ENCODE results near the gene RRM2. TPM values are rescaled to one million over a fixed set of nuclear protein-coding genes. Genes with fewer than 3 reads are reported as not detected.

Gene RRM2
- total RNA-seq, 1 experiment from 2014 or later, result 22.6 TPM

- no peak overlapping the region for H3K9ac ChIP-seq (ENCODE audit: low read length)
- DNase-seq, result peak; percentile 52
- no peak overlapping the region for H3K4me2 ChIP-seq (ENCODE audit: low read depth, low read length, poor library complexity, severe bottlenecking)
- no peaks in the 10 kb centered on the region for H3K79me2 ChIP-seq (ENCODE audit: low read length)
- no peaks in the 10 kb centered on the region for H3K27me3 ChIP-seq (ENCODE audit: low read length)
- no peaks in the 10 kb centered on the region for H3K9me2 ChIP-seq (replicated peaks; ENCODE audit: insufficient read depth, low read length)
- no peak overlapping the region for H2AFZ ChIP-seq (ENCODE audit: low read length)
- H3K9me3 ChIP-seq (ENCODE audit: low read length), result no peaks in the 10 kb centered on the region
- no peaks in the 10 kb centered on the region for H3K4me1 ChIP-seq (ENCODE audit: low read length)
- H3K4me3 ChIP-seq (ENCODE audit: low read length), result no peak overlapping the region
- no peaks in the 10 kb centered on the region for H3K36me3 ChIP-seq (ENCODE audit: insufficient read depth, low read length)
- no peaks in the 10 kb centered on the region for H4K20me1 ChIP-seq (ENCODE audit: insufficient read depth, low read depth, low read length)
- no peak overlapping the region for H3K27ac ChIP-seq (ENCODE audit: low read length)
Observed at GRCh38 chr2:10137053-10137843, 14.7 kb downstream of the RRM2 start.

GRCh38 chr2:10139536-10139935 lies 17.0 kb downstream of the RRM2 start:
- H3K9ac ChIP-seq (ENCODE audit: low read length), result no peak overlapping the region
- no peak overlapping the region for H2AFZ ChIP-seq (ENCODE audit: low read length)
- no peaks in the 10 kb centered on the region for H3K9me3 ChIP-seq (ENCODE audit: low read length)
- no peak overlapping the region for H3K27ac ChIP-seq (ENCODE audit: low read length)
- H3K27me3 ChIP-seq (ENCODE audit: low read length), result no peaks in the 10 kb centered on the region
- DNase-seq, result no peak
- H3K4me3 ChIP-seq (ENCODE audit: low read length), result no peak overlapping the region
- H3K4me1 ChIP-seq (ENCODE audit: low read length), result no peaks in the 10 kb centered on the region
- H3K79me2 ChIP-seq (ENCODE audit: low read length), result no peaks in the 10 kb centered on the region
- no peaks in the 10 kb centered on the region for H3K9me2 ChIP-seq (replicated peaks; ENCODE audit: insufficient read depth, low read length)
- no peak overlapping the region for H3K4me2 ChIP-seq (ENCODE audit: low read depth, low read length, poor library complexity, severe bottlenecking)
- H3K36me3 ChIP-seq (ENCODE audit: insufficient read depth, low read length), result no peaks in the 10 kb centered on the region
- no peaks in the 10 kb centered on the region for H4K20me1 ChIP-seq (ENCODE audit: insufficient read depth, low read depth, low read length)

- no peaks in the 10 kb centered on the region for H3K9me2 ChIP-seq (replicated peaks; ENCODE audit: insufficient read depth, low read length)
- no peaks in the 10 kb centered on the region for H3K27me3 ChIP-seq (ENCODE audit: low read length)
- no peaks in the 10 kb centered on the region for H3K9me3 ChIP-seq (ENCODE audit: low read length)
- H3K9ac ChIP-seq (ENCODE audit: low read length), result no peak overlapping the region
- H3K27ac ChIP-seq (ENCODE audit: low read length), result no peak overlapping the region
- no peaks in the 10 kb centered on the region for H3K79me2 ChIP-seq (ENCODE audit: low read length)
- no peaks in the 10 kb centered on the region for H3K4me1 ChIP-seq (ENCODE audit: low read length)
- H3K36me3 ChIP-seq (ENCODE audit: insufficient read depth, low read length), result no peaks in the 10 kb centered on the region
- no peaks in the 10 kb centered on the region for H4K20me1 ChIP-seq (ENCODE audit: insufficient read depth, low read depth, low read length)
- no peak for DNase-seq
- no peak overlapping the region for H3K4me2 ChIP-seq (ENCODE audit: low read depth, low read length, poor library complexity, severe bottlenecking)
- no peak overlapping the region for H3K4me3 ChIP-seq (ENCODE audit: low read length)
- no peak overlapping the region for H2AFZ ChIP-seq (ENCODE audit: low read length)
Observed at GRCh38 chr2:10140841-10141610, 18.5 kb downstream of the RRM2 start.

- Histone ChIP-seq H3K27ac (ENCODE audit: low read length) (no peak overlapping the region), H3K4me2 (ENCODE audit: low read depth, low read length, poor library complexity, severe bottlenecking) (no peak overlapping the region), H4K20me1 (ENCODE audit: insufficient read depth, low read depth, low read length) (no peaks in the 10 kb centered on the region), H3K9ac (ENCODE audit: low read length) (no peak overlapping the region), H3K4me1 (ENCODE audit: low read length) (no peaks in the 10 kb centered on the region), H3K9me2 (replicated peaks; ENCODE audit: insufficient read depth, low read length) (no peaks in the 10 kb centered on the region), H3K9me3 (ENCODE audit: low read length) (no peaks in the 10 kb centered on the region), H3K79me2 (ENCODE audit: low read length) (no peaks in the 10 kb centered on the region), H3K27me3 (ENCODE audit: low read length) (no peaks in the 10 kb centered on the region), H2AFZ (ENCODE audit: low read length) (no peak overlapping the region), H3K36me3 (ENCODE audit: insufficient read depth, low read length) (no peaks in the 10 kb centered on the region), H3K4me3 (ENCODE audit: low read length) (no peak overlapping the region)
- peak; percentile 72 for DNase-seq
Observed at GRCh38 chr2:10141736-10142639, 19.4 kb downstream of the RRM2 start.

GRCh38 chr2:10142640-10142965 lies 20.1 kb downstream of the RRM2 start:
- no peaks in the 10 kb centered on the region for H3K36me3 ChIP-seq (ENCODE audit: insufficient read depth, low read length)
- H3K9ac ChIP-seq (ENCODE audit: low read length), result no peak overlapping the region
- no peaks in the 10 kb centered on the region for H3K9me3 ChIP-seq (ENCODE audit: low read length)
- no peak overlapping the region for H3K4me3 ChIP-seq (ENCODE audit: low read length)
- H4K20me1 ChIP-seq (ENCODE audit: insufficient read depth, low read depth, low read length), result no peaks in the 10 kb centered on the region
- H3K4me2 ChIP-seq (ENCODE audit: low read depth, low read length, poor library complexity, severe bottlenecking), result no peak overlapping the region
- H3K27ac ChIP-seq (ENCODE audit: low read length), result no peak overlapping the region
- H2AFZ ChIP-seq (ENCODE audit: low read length), result no peak overlapping the region
- no peak for DNase-seq
- no peaks in the 10 kb centered on the region for H3K79me2 ChIP-seq (ENCODE audit: low read length)
- no peaks in the 10 kb centered on the region for H3K9me2 ChIP-seq (replicated peaks; ENCODE audit: insufficient read depth, low read length)
- H3K4me1 ChIP-seq (ENCODE audit: low read length), result no peaks in the 10 kb centered on the region
- H3K27me3 ChIP-seq (ENCODE audit: low read length), result no peaks in the 10 kb centered on the region

- Histone ChIP-seq H4K20me1 (ENCODE audit: insufficient read depth, low read depth, low read length) (no peaks in the 10 kb centered on the region), H3K4me3 (ENCODE audit: low read length) (no peak overlapping the region), H3K79me2 (ENCODE audit: low read length) (no peaks in the 10 kb centered on the region), H3K27me3 (ENCODE audit: low read length) (no peaks in the 10 kb centered on the region), H3K9me2 (replicated peaks; ENCODE audit: insufficient read depth, low read length) (no peaks in the 10 kb centered on the region), H3K4me2 (ENCODE audit: low read depth, low read length, poor library complexity, severe bottlenecking) (no peak overlapping the region), H2AFZ (ENCODE audit: low read length) (no peak overlapping the region), H3K9ac (ENCODE audit: low read length) (no peak overlapping the region), H3K27ac (ENCODE audit: low read length) (no peak overlapping the region), H3K36me3 (ENCODE audit: insufficient read depth, low read length) (no peaks in the 10 kb centered on the region), H3K9me3 (ENCODE audit: low read length) (no peaks in the 10 kb centered on the region), H3K4me1 (ENCODE audit: low read length) (no peaks in the 10 kb centered on the region)
- DNase-seq, result no peak
Observed at GRCh38 chr2:10144771-10145518, 22.4 kb downstream of the RRM2 start.

GRCh38 chr2:10145519-10146357 lies 23.2 kb downstream of the RRM2 start:
- Histone ChIP-seq H3K36me3 (ENCODE audit: insufficient read depth, low read length) (no peaks in the 10 kb centered on the region), H3K27me3 (ENCODE audit: low read length) (no peaks in the 10 kb centered on the region), H3K4me2 (ENCODE audit: low read depth, low read length, poor library complexity, severe bottlenecking) (no peak overlapping the region), H2AFZ (ENCODE audit: low read length) (no peak overlapping the region), H3K9me2 (replicated peaks; ENCODE audit: insufficient read depth, low read length) (no peaks in the 10 kb centered on the region), H3K4me3 (ENCODE audit: low read length) (no peak overlapping the region), H3K79me2 (ENCODE audit: low read length) (no peaks in the 10 kb centered on the region), H3K4me1 (ENCODE audit: low read length) (no peaks in the 10 kb centered on the region), H4K20me1 (ENCODE audit: insufficient read depth, low read depth, low read length) (no peaks in the 10 kb centered on the region), H3K9me3 (ENCODE audit: low read length) (no peaks in the 10 kb centered on the region), H3K9ac (ENCODE audit: low read length) (no peak overlapping the region), H3K27ac (ENCODE audit: low read length) (no peak overlapping the region)
- DNase-seq, result no peak
